Mononuclear cell (primary cell): ENCODE measurements around the gene WNT7B. TPM values are rescaled to one million over a fixed set of nuclear protein-coding genes. Genes with fewer than 3 reads are reported as not detected.

Experiments used
- H3K27me3 ChIP-seq: 2 replicates; pipeline ENCODE4 v1.6.0; 2011; ENCODE audit warnings: low read length, control low read depth; ENCODE audit not compliant: insufficient read depth
- H3K4me1 ChIP-seq: 2 replicates; pipeline ENCODE4 v1.5.1; 2011; ENCODE audit warnings: mild to moderate bottlenecking, low read length, control low read depth; ENCODE audit not compliant: insufficient read depth
- H3K4me3 ChIP-seq: 2 replicates; pipeline ENCODE4 v1.5.1; 2011; ENCODE audit warnings: mild to moderate bottlenecking, low read length, moderate library complexity
- H3K9me3 ChIP-seq: 2 replicates; pipeline ENCODE4 v1.5.1; 2011; ENCODE audit warnings: low read depth, mild to moderate bottlenecking, control low read depth, low read length
- total RNA-seq: library from RNA; depleted of rRNA; stranded (reverse); fragments of >200 nt; gene quantifications from one replicate; pipeline ENCODE4 v1.2.3, GENCODE V29; 2012

WNT7B gene
- total RNA-seq, 1 donor: not detected

DNA sequence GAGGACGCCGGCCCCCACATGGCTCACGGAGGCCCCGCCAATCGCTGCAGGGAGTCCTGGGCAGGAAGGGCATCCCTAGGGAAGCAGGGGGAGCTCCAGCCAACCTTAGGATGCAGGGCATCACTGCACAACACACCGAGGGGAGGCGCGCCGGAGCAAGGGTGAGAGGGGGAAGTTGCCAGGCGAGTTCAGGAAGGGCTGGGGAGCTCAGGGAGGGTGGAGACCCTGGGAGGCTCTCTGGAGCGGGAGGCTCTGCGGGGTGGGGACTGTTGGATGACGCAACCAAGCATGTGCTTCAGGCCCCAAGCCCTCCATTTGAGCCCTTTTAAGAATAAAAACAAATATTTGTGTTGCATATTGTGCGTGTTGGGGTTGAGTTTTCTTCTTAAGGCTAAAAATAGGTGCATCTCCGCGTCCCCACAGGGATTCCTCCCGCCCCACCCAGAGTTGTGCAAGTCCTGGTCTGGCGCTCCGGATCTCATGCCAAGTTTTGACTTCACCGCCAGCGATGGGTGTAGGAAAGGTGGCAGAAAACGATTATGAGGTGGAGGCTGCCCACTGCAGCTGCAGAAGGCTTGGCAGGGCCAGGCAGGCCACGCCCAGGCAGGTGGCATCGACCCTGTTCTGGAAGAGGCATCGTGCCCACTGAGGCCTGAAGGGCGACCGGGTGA lies 65.2 kb downstream of the WNT7B start:
- Histone ChIP-seq H3K27me3 (no peaks in the 10 kb centered on the region), H3K4me3 (no peak overlapping the region), H3K9me3 (no peaks in the 10 kb centered on the region), H3K4me1 (peaks cover 4% of the 10 kb centered on the region)

DNA sequence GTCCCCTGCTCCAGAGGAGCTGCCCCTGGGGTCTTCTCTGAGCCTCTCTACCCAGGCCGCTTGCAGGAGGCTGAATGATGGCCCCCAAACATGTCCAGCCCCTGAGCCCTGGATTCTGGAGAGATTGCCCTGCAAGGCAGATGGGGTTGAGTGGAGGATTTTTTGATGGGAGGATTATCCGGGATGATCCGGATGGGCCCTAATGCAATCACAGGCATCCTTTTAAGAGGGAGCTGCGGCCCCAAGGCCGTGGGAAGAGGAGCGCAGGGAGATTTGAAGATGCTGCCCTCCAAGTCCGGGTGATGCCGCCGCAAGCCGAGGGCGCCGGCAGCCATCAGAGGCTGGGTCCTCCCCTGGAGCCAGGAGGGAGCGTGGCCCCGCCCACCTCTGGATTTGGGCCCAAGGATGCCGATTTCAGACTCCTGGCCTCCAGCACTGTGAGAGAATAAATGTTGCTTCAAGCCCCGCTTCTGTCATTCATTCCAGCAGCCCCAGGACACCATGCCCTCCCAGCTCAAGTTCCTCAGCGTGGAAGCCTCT lies 66.0 kb downstream of the WNT7B start:
- Histone ChIP-seq H3K9me3 (no peaks in the 10 kb centered on the region), H3K4me1 (peaks cover 4% of the 10 kb centered on the region), H3K27me3 (no peaks in the 10 kb centered on the region), H3K4me3 (no peak overlapping the region)

DNA sequence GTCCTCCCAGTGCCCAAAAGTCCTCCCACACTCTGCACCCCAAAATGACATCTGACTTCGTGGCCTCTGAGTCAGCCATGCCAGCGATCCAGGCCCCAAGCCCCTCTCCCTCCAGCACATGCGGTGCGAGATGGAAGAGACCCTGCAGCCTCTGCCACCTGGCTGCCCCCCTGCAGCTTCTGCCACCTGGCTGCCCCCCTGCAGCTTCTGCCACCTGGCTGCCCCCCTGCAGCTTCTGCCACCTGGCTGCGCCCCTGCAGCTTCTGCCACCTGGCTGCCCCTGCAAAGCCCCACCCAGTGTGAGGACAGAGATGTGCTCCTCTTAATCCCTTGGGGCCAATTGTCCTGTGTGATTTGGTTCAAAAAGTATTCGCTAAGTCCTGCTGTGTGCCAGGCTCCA lies 68.0 kb downstream of the WNT7B start:
- H3K27me3 ChIP-seq: no peaks in the 10 kb centered on the region
- no peak overlapping the region for H3K4me3 ChIP-seq
- no peaks in the 10 kb centered on the region for H3K9me3 ChIP-seq

GRCh38 chr22:45907996-45908395 lies 69.0 kb downstream of the WNT7B start:
- peaks cover 4% of the 10 kb centered on the region for H3K4me1 ChIP-seq
- no peak overlapping the region for H3K4me3 ChIP-seq
- H3K9me3 ChIP-seq: no peaks in the 10 kb centered on the region
- H3K27me3 ChIP-seq: no peaks in the 10 kb centered on the region

More for the DNA sequence above, 68.0 kb downstream of the WNT7B start:
- H3K4me1 ChIP-seq: peaks cover 4% of the 10 kb centered on the region

DNA sequence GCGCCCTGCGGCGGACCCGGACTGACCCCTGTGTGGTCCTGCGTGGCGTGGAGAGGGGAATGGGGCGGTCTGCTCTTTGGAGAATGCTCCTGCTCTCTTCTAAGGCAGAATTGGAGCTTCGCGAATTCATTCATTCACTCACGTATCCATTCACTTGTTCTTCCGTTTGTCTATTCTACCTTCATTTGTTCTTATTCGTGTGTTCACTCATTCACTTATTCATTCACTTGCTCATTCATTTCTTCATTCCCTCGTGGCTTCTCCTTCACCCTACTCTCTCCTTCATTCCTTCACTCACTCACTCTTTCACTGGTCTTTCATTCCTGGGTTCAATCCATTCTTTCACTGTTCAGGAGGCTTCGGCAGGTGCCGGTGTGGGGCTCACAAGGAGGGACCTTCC lies 69.6 kb downstream of the WNT7B start:
- H3K4me3 ChIP-seq: no peak overlapping the region
- H3K4me1 ChIP-seq: peaks cover 4% of the 10 kb centered on the region
- H3K27me3 ChIP-seq: no peaks in the 10 kb centered on the region
- H3K9me3 ChIP-seq: no peaks in the 10 kb centered on the region

DNA sequence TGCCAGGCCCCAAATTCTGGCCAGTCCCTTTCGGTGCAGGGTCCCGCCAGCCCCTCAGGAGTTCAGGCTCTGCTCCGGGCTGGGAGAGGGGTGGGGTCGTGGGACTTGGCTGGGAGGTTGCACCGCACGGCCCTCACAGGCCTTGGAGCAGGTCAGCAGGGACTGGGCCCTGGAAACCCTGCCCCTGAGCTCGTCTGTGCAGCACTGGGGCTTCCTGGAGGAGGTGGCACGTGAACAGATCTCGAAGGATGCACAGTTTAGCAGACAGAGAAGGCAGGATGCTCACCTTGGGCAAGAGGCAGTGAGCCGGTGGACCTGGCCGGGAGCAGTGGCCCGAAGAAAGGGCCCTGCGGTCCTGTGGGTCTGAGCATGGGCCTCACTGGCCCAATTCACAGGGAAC lies 70.0 kb downstream of the WNT7B start:
- Histone ChIP-seq H3K4me3 (no peak overlapping the region), H3K27me3 (no peaks in the 10 kb centered on the region), H3K4me1 (peaks cover 2% of the 10 kb centered on the region), H3K9me3 (no peaks in the 10 kb centered on the region)

DNA sequence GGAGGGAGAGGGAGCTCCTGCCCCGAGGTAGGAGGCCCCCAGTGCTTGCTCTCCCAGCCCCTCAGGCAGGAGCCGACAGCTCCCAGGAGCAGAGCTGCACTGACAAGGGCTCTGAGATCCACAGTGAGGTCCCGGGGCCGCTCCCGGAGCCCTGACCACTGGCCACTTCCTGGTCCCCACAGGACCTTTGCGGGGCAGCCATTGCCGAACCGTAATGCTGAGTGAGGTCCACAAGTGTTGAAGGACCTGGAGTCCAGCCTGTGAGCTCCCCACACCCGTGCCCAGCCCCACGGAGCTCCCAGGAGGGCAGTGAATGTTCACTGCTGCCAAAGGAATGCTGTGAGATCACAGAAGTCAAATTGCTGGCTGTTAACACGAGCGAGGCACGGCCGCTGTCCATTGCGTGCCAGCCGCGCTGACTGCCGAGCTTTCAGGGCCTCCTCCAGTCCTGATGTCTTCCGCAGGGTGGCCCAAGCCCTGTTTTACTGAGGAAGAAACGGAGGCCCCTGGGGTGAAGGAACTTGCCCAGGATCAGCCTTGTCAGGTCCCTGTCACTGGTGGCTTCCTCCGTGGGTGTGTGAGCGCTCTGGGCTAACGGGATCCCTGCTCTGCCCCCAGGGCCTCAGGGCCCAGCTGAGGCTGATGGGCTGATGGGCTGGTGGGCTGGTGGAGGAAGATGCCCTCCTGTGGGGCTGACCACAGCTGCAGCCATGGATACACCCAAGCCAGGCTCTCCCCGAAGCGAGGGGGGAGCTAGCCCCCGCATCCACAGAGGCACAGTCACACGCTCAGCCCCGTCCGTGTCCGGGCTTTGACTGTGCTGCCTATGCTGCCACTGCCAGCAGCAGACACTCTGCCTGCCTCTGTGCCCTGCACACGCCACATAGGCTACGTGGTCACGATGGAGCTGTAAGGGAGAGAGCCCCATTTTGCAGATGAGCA lies 70.8 kb downstream of the WNT7B start:
- Histone ChIP-seq H3K27me3 (no peaks in the 10 kb centered on the region), H3K4me3 (no peak overlapping the region), H3K9me3 (no peaks in the 10 kb centered on the region), H3K4me1 (no peaks in the 10 kb centered on the region)

DNA sequence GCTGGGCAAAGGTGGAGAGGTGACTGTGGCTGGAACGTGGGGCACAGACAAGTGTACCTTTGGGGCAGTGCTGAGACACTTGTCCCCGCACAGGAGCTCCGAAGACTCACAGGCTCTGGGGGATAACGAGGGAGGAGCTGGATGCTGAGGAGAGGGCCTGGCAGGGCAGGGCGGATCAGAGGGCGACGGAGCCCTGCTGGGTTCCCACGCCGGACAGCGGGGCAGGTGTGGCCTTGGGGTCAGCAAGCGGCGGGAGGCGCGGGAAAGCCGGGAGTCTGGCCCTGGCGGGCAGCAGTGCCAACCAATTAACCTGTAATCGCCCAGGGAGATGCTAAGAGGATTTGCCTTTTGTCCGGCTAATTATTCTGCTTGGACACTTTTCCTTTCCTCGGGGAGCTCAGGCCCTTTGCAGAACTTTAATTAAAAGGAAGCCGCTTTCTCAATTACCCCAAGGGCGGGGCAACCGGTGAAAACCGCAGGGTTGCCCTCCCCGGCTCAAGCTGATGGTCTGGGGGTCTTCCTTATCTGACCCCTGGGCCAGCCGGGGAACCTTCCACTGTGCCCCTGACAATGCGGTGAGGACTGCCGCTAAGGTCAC lies 71.5 kb downstream of the WNT7B start:
- Histone ChIP-seq H3K27me3 (no peaks in the 10 kb centered on the region), H3K4me3 (no peak overlapping the region), H3K4me1 (no peaks in the 10 kb centered on the region), H3K9me3 (no peaks in the 10 kb centered on the region)

DNA sequence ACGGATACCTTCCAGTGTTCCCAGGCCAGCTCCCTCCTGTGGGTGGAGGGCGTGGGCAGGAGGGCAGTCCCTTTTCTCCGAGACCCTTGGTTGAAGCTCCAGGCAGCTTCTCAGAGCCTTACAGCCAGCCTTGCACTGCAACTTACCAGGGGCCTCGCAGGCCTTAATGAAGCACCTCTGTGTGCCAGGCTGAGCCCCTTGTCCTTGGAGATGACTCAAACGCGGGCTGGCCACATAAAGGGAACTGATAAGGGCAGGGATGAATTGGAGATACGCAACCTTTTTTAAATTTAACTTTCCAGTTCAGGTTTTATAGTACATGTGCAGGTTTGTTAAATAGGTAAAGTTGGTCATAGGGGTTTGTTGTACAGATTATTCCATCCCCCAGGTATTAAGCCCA lies 72.7 kb downstream of the WNT7B start:
- H3K4me3 ChIP-seq: no peak overlapping the region
- H3K4me1 ChIP-seq: no peaks in the 10 kb centered on the region
- no peaks in the 10 kb centered on the region for H3K9me3 ChIP-seq
- no peaks in the 10 kb centered on the region for H3K27me3 ChIP-seq

DNA sequence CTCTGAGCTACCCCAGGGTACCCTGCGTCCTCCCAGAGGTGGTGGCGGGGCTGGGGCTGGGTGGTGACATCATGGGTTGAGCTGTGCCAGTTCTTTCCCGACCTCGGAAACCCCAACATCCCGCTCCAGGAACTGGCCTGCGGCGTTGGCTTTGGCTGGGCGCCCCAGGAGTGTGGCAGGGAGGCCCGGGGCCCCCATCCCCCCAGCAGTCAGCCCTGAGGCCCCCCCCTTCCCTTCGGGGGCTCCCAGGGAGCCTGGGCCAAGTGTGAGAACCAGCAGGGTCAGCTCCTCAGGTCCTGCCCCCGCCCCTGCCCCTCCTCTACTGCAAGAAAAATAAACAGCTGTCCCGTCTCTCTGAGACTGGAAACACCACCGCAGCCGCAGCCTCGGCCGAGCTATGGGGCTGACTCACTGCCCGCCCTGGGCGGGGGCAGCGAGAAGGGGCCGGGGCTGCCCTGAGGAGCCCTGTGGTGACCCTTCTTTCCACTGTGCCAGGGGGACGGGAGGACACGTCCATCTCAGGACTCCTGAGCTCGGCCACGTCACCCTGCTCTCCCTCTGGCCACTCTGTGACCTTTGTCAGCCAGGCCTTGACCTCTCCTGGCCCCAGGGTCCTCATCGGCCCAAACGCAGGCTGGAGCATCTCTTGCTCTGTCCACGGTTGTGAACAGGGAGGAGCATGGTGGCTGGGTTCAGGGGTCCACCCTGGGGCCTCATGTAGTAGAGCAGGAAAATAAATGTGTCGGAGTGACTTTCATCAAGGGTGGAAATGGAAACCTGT lies 73.4 kb downstream of the WNT7B start:
- Histone ChIP-seq H3K4me3 (no peak overlapping the region), H3K4me1 (no peaks in the 10 kb centered on the region), H3K27me3 (no peaks in the 10 kb centered on the region), H3K9me3 (no peaks in the 10 kb centered on the region)

DNA sequence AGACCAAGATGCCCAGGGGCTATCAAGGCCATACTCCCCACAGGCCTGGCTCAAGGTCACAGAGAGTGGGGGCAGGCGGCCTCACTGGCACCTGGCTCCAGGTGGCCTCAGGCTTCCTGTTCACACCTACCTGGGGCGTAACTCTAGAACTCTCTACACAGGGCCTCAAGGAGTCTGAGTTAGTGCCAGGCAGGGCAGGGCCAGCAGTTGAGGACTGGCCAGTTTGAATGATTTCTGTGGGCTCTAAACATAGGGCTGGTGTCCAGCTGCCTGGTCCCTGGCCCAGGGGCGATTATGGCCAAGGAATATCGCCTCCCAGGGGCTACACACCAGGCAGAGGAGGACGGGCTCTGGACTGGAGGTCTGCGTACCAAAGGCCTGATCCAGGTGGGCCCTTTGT lies 79.2 kb downstream of the WNT7B start:
- Histone ChIP-seq H3K27me3 (no peaks in the 10 kb centered on the region), H3K9me3 (no peaks in the 10 kb centered on the region), H3K4me3 (no peak overlapping the region), H3K4me1 (no peaks in the 10 kb centered on the region)

DNA sequence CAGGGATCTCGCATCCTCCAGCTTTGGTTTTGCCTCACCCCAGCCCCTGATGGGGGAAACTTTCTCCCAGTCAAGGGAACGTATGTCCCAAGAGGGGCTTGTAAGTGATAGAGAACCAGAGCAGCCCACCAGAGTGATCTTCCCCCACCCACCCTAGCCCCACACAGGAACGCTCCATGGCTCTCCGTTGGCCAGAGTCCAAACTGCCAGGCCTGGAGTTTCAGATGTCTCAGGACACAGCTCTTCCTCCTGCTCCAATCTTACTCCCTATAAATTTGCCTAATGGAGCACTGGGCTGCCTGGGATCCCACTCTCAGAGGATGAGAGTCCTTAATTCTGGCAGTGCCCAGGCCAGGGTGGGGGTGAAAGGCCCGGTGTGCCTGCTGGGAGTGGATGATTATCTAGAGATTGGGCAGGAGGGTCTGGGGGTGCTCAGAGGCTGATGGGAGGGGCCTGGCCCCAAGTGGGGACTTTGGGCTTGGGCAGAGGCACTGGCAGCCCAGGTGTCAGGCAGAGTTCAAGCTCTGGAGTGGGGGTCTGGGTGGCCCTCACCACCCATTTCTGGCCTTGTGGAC lies 79.9 kb downstream of the WNT7B start:
- no peaks in the 10 kb centered on the region for H3K9me3 ChIP-seq
- H3K4me1 ChIP-seq: no peaks in the 10 kb centered on the region
- no peaks in the 10 kb centered on the region for H3K27me3 ChIP-seq
- H3K4me3 ChIP-seq: no peak overlapping the region

DNA sequence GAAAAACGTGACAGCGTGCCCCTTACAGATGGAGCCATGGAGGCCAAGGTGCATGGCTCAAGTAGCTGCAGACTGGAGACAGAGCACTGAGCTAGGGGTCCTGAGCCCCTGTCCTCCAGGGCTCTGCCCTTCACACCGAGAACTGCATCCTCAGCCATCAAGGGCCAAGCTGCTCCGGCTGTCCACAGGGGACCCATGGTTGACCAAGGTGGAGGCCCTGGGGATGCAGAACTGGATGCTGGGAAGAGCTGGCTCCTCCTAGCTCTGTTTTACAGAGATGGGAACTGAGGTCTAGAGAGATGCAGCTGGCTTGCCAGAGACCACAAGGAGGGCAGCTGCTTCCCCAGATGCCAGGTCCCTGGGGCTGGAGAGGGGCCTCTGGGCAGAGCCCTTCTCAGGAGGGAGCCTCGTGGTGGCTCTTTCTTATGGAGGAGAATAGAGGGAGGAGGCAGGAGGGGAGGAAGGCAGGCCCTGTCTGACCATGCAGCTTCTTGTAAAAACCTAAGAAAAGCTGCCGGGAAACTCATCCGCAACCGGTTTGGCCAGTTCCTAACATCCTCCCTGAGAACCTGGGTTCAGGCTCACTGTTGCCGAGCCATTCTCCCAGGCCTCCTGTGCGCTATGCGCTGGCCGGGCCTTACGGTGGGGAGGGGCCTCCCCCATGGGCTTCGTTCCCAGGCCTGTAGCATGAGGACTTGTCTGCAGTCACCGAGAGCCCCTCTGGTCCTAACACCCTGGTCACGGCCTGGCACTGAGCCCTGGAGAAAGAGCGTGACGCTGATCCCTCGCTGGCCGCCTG lies 80.6 kb downstream of the WNT7B start:
- no peaks in the 10 kb centered on the region for H3K27me3 ChIP-seq
- H3K4me1 ChIP-seq: no peaks in the 10 kb centered on the region
- H3K9me3 ChIP-seq: no peaks in the 10 kb centered on the region
- H3K4me3 ChIP-seq: no peak overlapping the region
